Measurements from ENCODE around the gene NGEF.

DNA sequence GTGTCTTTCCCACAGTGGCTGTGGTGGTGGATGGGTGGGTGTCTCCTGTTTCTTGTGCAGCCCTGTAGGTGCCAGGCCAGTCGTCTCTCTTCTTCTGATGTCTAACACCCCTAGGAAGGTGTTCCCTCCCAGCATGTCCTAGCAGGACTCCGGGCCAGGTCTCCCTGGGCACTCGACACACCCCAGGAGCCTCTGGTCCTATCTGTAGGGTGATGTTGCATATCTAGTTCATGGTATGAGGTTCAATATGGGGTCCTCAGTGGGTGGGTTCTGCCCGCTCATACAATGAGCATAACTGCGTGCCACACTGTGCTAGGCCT lies 14.4 kb downstream of the NGEF start:
- no peak for TF ChIP-seq POLR2A (IDR thresholded peaks at IDR 0.05)
- TF ChIP-seq EP300 (IDR thresholded peaks at IDR 0.05): no peak
- TF ChIP-seq POLR2AphosphoS5 (IDR thresholded peaks at IDR 0.05): no peak
